Hepatocyte (in vitro differentiated cells): ENCODE results near the gene INPP4B.

Source experiments
- EZH2 ChIP-seq: fragments of 200-600 bp; sonication (generic); IDR thresholded peaks from 2 replicates; pipeline ENCODE4 v1.6.1; 2016; ENCODE audit warnings: antibody characterized with exemption, mild to moderate bottlenecking, borderline replicate concordance
- EZH2phosphoT487 ChIP-seq: fragments of 200-600 bp; sonication (generic); IDR thresholded peaks from one replicate; pipeline ENCODE4 v1.6.1; 2018; ENCODE audit warnings: antibody characterized with exemption, mild to moderate bottlenecking, low read depth, moderate library complexity; ENCODE audit not compliant: unreplicated experiment, severe bottlenecking
- TF ChIP-seq, protein P1 (sequence below): fragments of 200-600 bp; sonication (generic); IDR thresholded peaks from 2 replicates; pipeline ENCODE4 v1.5.1; 2016; ENCODE audit warnings: antibody characterized with exemption, mild to moderate bottlenecking; ENCODE audit not compliant: poor library complexity

DNA sequence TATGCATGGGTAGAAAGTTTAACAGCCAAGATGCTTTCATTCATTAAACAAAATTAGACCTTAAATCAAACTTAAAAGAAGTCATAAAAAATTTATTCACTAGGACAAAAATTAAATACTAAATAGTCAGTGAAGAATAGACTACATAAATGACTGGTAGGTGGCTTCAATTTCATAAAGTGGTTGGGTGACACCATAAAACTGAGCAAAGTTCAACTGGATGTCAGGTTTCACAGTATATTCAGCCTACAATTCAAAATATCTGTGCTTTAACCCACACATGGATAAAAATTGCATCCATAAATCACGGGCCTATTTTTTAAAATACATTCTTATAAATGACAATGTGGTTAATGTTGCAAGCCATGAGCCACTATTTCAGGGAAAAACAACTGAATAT is 627.4 kb downstream of the INPP4B start:
- TF ChIP-seq, protein P1, sequence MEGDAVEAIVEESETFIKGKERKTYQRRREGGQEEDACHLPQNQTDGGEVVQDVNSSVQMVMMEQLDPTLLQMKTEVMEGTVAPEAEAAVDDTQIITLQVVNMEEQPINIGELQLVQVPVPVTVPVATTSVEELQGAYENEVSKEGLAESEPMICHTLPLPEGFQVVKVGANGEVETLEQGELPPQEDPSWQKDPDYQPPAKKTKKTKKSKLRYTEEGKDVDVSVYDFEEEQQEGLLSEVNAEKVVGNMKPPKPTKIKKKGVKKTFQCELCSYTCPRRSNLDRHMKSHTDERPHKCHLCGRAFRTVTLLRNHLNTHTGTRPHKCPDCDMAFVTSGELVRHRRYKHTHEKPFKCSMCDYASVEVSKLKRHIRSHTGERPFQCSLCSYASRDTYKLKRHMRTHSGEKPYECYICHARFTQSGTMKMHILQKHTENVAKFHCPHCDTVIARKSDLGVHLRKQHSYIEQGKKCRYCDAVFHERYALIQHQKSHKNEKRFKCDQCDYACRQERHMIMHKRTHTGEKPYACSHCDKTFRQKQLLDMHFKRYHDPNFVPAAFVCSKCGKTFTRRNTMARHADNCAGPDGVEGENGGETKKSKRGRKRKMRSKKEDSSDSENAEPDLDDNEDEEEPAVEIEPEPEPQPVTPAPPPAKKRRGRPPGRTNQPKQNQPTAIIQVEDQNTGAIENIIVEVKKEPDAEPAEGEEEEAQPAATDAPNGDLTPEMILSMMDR = no peak
- no peak for TF ChIP-seq EZH2phosphoT487
- no peak for TF ChIP-seq EZH2
